Prostate gland (tissue), 2 donors: Measurements from ENCODE around the gene ZNF785.

ENCODE experiments used
- POLR2A ChIP-seq: fragments of 450-650 bp; IDR thresholded peaks from one replicate; pipeline ENCODE4 v1.6.1; 2016; ENCODE audit warnings: antibody characterized with exemption, mild to moderate bottlenecking
- POLR2AphosphoS5 ChIP-seq: sonication (generic); formaldehyde crosslinking; IDR thresholded peaks from one replicate; pipeline ENCODE4 v1.6.1; 2017; ENCODE audit warnings: antibody characterized with exemption
- TF ChIP-seq, protein P1 (sequence below), 4 experiments: fragments of 200-600 bp in 2 of 4; fragments of 450-650 bp in 2 of 4; sonication (generic) in 2 of 4; IDR thresholded peaks; 1 replicate in 3 of 4; 2 replicates in 1 of 4; pipeline ENCODE4 v1.5.1; 2016 to 2019; ENCODE audit warnings: antibody characterized with exemption in 4 of 4, mild to moderate bottlenecking in 2 of 4, moderate library complexity in 2 of 4

DNA sequence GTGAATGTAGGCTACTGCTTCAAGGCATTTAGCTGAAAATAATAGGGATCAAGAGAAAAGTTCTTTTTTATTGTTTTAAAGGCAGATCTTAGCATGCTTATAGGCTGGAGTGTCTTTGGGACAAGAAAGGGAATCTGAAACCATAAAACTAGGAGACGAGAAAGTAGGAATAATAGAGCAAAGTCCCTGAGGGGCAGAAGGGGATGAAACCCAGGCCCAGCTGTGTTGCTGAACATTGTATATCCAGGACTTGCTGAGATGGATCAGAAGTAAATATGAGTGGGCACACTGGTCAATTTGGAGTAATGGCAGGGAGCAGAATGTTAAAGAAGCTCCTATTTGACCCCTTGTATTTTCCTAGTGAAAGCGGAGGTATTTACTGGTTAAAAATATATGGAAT is 15.4 kb upstream of the ZNF785 start:
- TF ChIP-seq, protein P1, sequence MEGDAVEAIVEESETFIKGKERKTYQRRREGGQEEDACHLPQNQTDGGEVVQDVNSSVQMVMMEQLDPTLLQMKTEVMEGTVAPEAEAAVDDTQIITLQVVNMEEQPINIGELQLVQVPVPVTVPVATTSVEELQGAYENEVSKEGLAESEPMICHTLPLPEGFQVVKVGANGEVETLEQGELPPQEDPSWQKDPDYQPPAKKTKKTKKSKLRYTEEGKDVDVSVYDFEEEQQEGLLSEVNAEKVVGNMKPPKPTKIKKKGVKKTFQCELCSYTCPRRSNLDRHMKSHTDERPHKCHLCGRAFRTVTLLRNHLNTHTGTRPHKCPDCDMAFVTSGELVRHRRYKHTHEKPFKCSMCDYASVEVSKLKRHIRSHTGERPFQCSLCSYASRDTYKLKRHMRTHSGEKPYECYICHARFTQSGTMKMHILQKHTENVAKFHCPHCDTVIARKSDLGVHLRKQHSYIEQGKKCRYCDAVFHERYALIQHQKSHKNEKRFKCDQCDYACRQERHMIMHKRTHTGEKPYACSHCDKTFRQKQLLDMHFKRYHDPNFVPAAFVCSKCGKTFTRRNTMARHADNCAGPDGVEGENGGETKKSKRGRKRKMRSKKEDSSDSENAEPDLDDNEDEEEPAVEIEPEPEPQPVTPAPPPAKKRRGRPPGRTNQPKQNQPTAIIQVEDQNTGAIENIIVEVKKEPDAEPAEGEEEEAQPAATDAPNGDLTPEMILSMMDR (IDR thresholded peaks at IDR 0.05), result no peak
- no peak for TF ChIP-seq POLR2AphosphoS5
- TF ChIP-seq POLR2A, result no peak
